ENCODE data around the gene KCNV2.

Gene KCNV2

DNA sequence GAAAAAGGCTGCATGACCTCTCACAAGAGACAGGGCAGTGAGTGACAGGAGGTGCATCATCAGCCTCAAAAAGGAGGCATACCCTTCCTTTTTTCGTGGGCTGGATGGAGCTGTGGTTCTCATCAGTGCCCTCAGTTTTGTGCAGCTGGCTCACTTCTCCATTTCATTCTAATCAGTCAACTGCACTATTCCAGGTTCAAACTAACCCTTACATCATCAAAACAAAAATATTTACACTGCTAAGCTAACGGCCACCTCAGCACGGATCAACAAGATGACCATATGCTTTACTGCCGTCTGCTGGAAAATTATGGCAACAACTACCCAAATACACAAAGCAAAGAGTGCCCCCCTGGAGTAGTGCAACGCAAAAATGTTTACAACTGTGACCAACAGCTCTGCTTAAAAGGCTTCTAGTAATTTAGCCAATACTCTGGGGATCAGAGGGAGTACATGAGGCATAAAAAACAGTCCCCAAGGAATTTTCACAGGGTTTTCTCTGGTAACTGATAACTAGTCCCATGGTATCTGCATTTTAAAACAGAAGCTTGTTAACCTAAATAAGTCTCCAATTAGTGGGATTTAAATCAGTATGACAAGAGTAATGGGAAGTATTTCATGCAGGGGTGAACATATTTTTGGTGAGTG is 10.8 kb downstream of the KCNV2 start:
- no peak overlapping the region for H3K27ac Mint-ChIP-seq
- DNase-seq = peak; percentile 2
- H3K4me3 Mint-ChIP-seq = no peak overlapping the region
- H3K4me1 Mint-ChIP-seq = no peaks in the 10 kb centered on the region
- no peaks in the 10 kb centered on the region for H3K9me3 Mint-ChIP-seq
- H3K36me3 Mint-ChIP-seq (ENCODE audit: low read depth) = peaks cover 2% of the 10 kb centered on the region
- ATAC-seq = no peak
- H3K27me3 Mint-ChIP-seq = no peaks in the 10 kb centered on the region

- H3K27me3 Mint-ChIP-seq = no peaks in the 10 kb centered on the region
- H3K27ac Mint-ChIP-seq = peak overlapping the region; percentile 14
- DNase-seq = no peak
- H3K4me1 Mint-ChIP-seq = no peaks in the 10 kb centered on the region
- ATAC-seq = no peak
- no peak overlapping the region for H3K4me3 Mint-ChIP-seq
- peaks cover 7% of the 10 kb centered on the region for H3K36me3 Mint-ChIP-seq (ENCODE audit: low read depth)
- H3K9me3 Mint-ChIP-seq = no peaks in the 10 kb centered on the region
Measured at GRCh38 chr9:2729003-2729402, 11.7 kb downstream of the KCNV2 start.

- Mint-ChIP-seq H3K27me3 (no peaks in the 10 kb centered on the region), H3K27ac (no peak overlapping the region), H3K9me3 (no peaks in the 10 kb centered on the region), H3K4me1 (no peaks in the 10 kb centered on the region), H3K36me3 (ENCODE audit: low read depth) (peaks cover 13% of the 10 kb centered on the region), H3K4me3 (no peak overlapping the region)
- DNase-seq = no peak
- no peak for ATAC-seq
Measured at GRCh38 chr9:2729721-2730120, 12.4 kb downstream of the KCNV2 start.

- Mint-ChIP-seq H3K4me1 (no peaks in the 10 kb centered on the region), H3K36me3 (ENCODE audit: low read depth) (peaks cover 22% of the 10 kb centered on the region), H3K27ac (no peak overlapping the region), H3K27me3 (no peaks in the 10 kb centered on the region), H3K4me3 (no peak overlapping the region), H3K9me3 (no peaks in the 10 kb centered on the region)
- no peak for ATAC-seq
- no peak for DNase-seq
Measured at GRCh38 chr9:2730971-2731370, 13.7 kb downstream of the KCNV2 start.

DNA sequence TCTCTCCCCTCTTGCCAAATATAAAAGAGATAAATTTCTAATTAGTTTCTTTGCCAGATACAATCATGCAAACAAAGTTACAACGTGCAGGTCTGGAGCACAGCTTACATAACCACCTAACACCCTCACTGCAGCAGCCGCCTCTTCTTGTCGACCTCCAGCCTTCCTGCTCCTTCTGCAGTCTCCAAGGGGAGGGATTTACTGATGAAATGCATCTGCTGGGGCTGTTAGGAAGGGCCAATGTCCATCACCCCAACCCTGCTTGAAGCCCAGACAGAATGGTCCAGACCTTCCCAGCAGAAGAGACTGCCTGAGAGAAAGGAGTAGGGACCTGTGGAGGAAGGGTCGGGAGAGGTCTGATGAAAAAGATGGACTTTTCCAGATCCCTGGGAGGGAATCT is 15.2 kb downstream of the KCNV2 start:
- no peak overlapping the region for H3K4me3 Mint-ChIP-seq
- H3K27ac Mint-ChIP-seq = no peak overlapping the region
- DNase-seq (no peak), ATAC-seq (no peak)
- H3K27me3 Mint-ChIP-seq = no peaks in the 10 kb centered on the region
- H3K4me1 Mint-ChIP-seq = no peaks in the 10 kb centered on the region
- no peaks in the 10 kb centered on the region for H3K9me3 Mint-ChIP-seq
- peaks cover 31% of the 10 kb centered on the region for H3K36me3 Mint-ChIP-seq (ENCODE audit: low read depth)

GRCh38 chr9:2740616-2741015 is 23.3 kb downstream of the KCNV2 start:
- no peaks in the 10 kb centered on the region for H3K27me3 Mint-ChIP-seq
- H3K9me3 Mint-ChIP-seq = no peaks in the 10 kb centered on the region
- H3K4me1 Mint-ChIP-seq = no peaks in the 10 kb centered on the region
- ATAC-seq (no peak), DNase-seq (no peak)
- H3K36me3 Mint-ChIP-seq (ENCODE audit: low read depth) = peaks cover 47% of the 10 kb centered on the region
- no peak overlapping the region for H3K4me3 Mint-ChIP-seq
- no peak overlapping the region for H3K27ac Mint-ChIP-seq

DNA sequence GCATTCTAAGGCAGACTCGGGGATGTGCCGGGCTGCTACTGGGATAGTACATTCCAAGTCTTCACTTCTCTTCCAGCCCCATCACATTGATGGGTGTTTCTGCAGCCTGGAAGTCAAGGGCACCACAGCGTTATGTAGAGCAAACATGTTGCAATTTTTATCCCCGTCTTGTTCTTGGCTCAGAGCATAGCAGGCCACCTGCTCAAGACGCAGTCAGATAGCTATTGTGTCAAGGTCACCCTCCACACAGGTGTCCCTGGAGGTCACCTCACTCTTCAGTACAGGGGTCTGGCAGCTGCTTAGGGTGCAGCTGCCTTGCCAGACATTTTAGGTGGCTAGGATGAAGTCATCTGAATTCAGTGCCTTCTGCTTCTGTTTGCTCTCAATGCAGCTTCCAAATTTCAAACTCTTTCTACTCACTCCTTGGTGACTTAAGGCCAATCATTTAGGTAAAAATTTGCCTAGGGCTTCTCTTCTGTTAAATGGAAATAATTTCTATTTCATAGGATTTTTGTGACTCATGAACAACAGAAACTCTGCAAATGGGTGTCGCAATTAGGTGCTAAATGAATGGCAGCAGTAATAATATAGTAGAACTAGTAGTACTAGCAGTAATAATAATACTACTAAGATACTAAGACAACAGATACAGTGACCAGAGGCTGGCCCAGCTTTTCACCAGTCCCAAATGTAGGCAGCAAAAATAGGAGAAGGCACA is 24.3 kb downstream of the KCNV2 start:
- H3K4me3 Mint-ChIP-seq = no peak overlapping the region
- no peak for DNase-seq
- H3K36me3 Mint-ChIP-seq (ENCODE audit: low read depth) = peaks cover 49% of the 10 kb centered on the region
- no peaks in the 10 kb centered on the region for H3K4me1 Mint-ChIP-seq
- no peak for ATAC-seq
- no peak overlapping the region for H3K27ac Mint-ChIP-seq
- H3K27me3 Mint-ChIP-seq = no peaks in the 10 kb centered on the region
- no peaks in the 10 kb centered on the region for H3K9me3 Mint-ChIP-seq

DNA sequence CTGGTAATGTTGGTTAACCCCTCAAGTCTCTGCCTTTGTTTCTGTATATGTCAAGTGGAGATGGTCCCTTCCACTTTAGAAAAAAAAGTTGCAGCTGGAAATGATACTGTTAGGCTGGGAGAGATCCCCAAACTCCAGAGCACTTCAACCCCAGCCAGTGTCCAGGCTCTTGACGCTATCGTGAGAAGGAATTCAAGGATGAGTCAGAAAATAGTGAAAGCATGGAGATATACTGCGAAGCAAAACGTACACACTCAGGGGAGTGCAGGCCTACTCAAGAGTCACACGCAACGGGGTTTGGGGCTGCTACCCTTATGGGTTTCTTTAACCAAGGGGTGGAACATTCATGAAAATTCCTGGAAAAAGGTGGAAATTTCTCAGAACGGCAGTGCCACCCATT is 24.9 kb downstream of the KCNV2 start:
- DNase-seq (no peak), ATAC-seq (no peak)
- Mint-ChIP-seq H3K4me3 (no peak overlapping the region), H3K4me1 (no peaks in the 10 kb centered on the region), H3K27ac (no peak overlapping the region), H3K36me3 (ENCODE audit: low read depth) (peaks cover 45% of the 10 kb centered on the region), H3K27me3 (no peaks in the 10 kb centered on the region), H3K9me3 (no peaks in the 10 kb centered on the region)

GRCh38 chr9:2743937-2744529 is 26.7 kb downstream of the KCNV2 start:
- no peak for DNase-seq
- Mint-ChIP-seq H3K27ac (no peak overlapping the region), H3K36me3 (ENCODE audit: low read depth) (peaks cover 46% of the 10 kb centered on the region), H3K9me3 (no peaks in the 10 kb centered on the region), H3K27me3 (no peaks in the 10 kb centered on the region), H3K4me1 (no peaks in the 10 kb centered on the region), H3K4me3 (no peak overlapping the region)
- no peak for ATAC-seq

GRCh38 chr9:2745560-2746380 is 28.5 kb downstream of the KCNV2 start:
- ATAC-seq = no peak
- DNase-seq = no peak
- H3K27me3 Mint-ChIP-seq = no peaks in the 10 kb centered on the region
- H3K4me1 Mint-ChIP-seq = no peaks in the 10 kb centered on the region
- peak overlapping the region; percentile 37 for H3K27ac Mint-ChIP-seq
- H3K4me3 Mint-ChIP-seq = no peak overlapping the region
- H3K36me3 Mint-ChIP-seq (ENCODE audit: low read depth) = peaks cover 54% of the 10 kb centered on the region
- no peaks in the 10 kb centered on the region for H3K9me3 Mint-ChIP-seq

GRCh38 chr9:2749485-2749884 is 32.2 kb downstream of the KCNV2 start:
- peaks cover 69% of the 10 kb centered on the region for H3K36me3 Mint-ChIP-seq (ENCODE audit: low read depth)

DNA sequence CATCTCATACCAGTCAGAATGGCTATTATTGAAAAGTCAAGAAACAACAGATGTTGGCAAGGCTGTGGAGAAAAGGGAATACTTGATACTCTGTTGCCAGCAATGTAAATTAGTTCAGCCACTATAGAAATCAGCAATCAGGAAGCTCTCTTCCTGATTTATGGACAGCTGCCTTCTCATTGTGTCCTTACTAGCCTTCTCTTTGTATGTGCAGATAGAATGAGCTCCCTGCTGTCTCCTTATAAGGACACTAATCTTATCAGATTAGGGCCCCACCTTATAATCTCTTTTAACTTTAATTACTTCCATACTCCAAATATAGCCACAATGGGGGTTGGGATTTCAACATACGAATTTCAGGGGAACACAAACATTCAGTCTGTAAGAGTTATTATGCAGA is 38.0 kb downstream of the KCNV2 start:
- no peak for DNase-seq
- H3K27me3 Mint-ChIP-seq = no peaks in the 10 kb centered on the region
- H3K4me1 Mint-ChIP-seq = no peaks in the 10 kb centered on the region
- H3K36me3 Mint-ChIP-seq (ENCODE audit: low read depth) = peaks cover 79% of the 10 kb centered on the region
- no peak overlapping the region for H3K4me3 Mint-ChIP-seq
- ATAC-seq = no peak
- H3K27ac Mint-ChIP-seq = no peak overlapping the region
- peaks cover 8% of the 10 kb centered on the region for H3K9me3 Mint-ChIP-seq

More at GRCh38 chr9:2749485-2749884, 32.2 kb downstream of the KCNV2 start:
- no peaks in the 10 kb centered on the region for H3K4me1 Mint-ChIP-seq
- peaks cover 8% of the 10 kb centered on the region for H3K9me3 Mint-ChIP-seq
- H3K27me3 Mint-ChIP-seq = no peaks in the 10 kb centered on the region
- H3K27ac Mint-ChIP-seq = no peak overlapping the region
- ATAC-seq (no peak), DNase-seq (no peak)
- H3K4me3 Mint-ChIP-seq = no peak overlapping the region

DNA sequence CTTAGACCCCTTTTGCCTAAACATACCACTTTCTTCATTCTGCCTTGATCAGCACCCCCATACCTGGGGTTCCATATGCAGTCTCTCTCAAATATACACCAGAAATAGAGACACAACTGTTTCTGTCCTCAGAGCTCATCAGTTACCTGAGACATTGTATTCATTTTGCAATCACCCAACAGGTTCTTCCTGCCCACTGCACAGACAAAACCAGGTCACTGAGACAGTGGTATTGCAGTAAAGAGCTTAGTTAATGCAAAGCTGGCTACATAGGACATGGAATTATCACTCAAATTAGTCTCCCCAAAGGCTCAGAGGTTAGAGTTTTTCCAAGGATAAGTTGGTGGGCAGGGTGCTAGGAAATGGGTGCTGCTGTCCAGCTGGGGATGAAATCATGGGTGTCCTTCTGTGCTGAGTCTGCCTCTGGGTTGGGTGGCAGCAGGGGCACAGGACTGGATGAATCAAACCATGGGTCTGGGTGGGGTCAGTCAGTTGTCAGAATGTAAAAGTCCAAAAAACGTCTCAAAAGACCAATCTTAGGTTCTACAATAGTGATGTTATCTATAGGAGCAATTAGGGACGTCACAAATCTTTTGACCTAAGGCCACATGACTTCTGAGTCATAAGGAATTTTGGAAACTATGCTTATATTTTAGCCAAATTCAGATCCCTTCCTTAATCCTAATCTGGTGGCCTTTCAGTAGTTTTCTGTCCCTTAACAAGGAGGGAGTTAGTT is 41.0 kb downstream of the KCNV2 start:
- DNase-seq (no peak), ATAC-seq (no peak)
- no peak overlapping the region for H3K4me3 Mint-ChIP-seq
- peaks cover 86% of the 10 kb centered on the region for H3K36me3 Mint-ChIP-seq (ENCODE audit: low read depth)
- H3K27ac Mint-ChIP-seq = no peak overlapping the region
- H3K9me3 Mint-ChIP-seq = peaks cover 2% of the 10 kb centered on the region
- peaks cover 4% of the 10 kb centered on the region for H3K4me1 Mint-ChIP-seq
- H3K27me3 Mint-ChIP-seq = no peaks in the 10 kb centered on the region

GRCh38 chr9:2758898-2759510 is 41.7 kb downstream of the KCNV2 start:
- Mint-ChIP-seq H3K4me1 (peaks cover 11% of the 10 kb centered on the region), H3K27me3 (no peaks in the 10 kb centered on the region), H3K9me3 (no peaks in the 10 kb centered on the region), H3K4me3 (no peak overlapping the region), H3K36me3 (ENCODE audit: low read depth) (peaks cover 86% of the 10 kb centered on the region), H3K27ac (no peak overlapping the region)
- ATAC-seq (no peak), DNase-seq (no peak)

Measured in activated naive CD8-positive, alpha-beta T cell treated with anti-CD3 and anti-CD28 coated beads, Interleukin-2, amount 50 U/mL, for 24 hours (primary cell).